ENCODE results near the gene ACTN1.

DNA sequence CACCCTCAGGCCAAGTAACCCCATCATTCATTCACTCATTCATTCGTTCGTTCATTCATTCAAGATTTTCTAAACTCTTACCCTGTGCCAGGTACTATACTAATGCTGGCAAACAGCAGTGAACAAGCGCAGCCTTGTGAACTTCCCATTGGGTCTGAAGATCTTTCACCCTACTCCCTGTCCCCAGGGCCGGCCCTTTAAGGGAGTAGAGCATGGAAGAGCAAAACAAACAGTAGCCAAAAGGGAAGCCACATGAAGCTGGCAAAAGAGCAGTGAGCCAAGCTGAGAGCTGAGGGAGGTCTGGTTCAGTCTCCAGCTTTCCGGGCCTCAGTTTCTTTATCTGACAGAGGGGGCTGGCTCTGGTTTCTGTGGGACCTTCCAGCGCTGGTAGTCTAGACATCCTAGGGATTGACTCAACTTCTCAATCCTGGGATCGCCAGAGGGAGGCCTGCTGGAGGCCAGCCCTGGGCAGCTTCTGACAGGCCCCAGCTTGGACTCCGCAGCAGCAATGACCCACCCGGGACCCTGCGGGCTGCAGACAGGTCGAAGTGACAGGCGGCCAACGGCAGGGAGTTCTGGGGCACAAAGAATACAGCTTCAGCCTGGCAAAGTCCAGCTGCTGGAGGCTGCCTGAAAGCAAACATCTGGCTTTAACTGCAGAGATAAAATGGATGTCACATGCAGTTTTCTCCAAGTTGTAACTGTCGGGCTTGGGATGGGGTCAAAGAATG is 27.1 kb downstream of the ACTN1 start:
- TF ChIP-seq, protein P1, sequence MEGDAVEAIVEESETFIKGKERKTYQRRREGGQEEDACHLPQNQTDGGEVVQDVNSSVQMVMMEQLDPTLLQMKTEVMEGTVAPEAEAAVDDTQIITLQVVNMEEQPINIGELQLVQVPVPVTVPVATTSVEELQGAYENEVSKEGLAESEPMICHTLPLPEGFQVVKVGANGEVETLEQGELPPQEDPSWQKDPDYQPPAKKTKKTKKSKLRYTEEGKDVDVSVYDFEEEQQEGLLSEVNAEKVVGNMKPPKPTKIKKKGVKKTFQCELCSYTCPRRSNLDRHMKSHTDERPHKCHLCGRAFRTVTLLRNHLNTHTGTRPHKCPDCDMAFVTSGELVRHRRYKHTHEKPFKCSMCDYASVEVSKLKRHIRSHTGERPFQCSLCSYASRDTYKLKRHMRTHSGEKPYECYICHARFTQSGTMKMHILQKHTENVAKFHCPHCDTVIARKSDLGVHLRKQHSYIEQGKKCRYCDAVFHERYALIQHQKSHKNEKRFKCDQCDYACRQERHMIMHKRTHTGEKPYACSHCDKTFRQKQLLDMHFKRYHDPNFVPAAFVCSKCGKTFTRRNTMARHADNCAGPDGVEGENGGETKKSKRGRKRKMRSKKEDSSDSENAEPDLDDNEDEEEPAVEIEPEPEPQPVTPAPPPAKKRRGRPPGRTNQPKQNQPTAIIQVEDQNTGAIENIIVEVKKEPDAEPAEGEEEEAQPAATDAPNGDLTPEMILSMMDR (IDR thresholded peaks at IDR 0.05; ENCODE audit: low read length), result no peak
- no peak for TF ChIP-seq EZH2 (IDR thresholded peaks at IDR 0.05; ENCODE audit: borderline replicate concordance, low read length)
